NT2/D1 (cell line): ENCODE measurements around the gene SBK3.

Experiments
- DNase-seq: peaks from one replicate; pipeline ENCODE4 v3.0.0-alpha.2; 2011; ENCODE audit warnings: low read depth, low spot score
- H3K27me3 ChIP-seq: 2 replicates; pipeline ENCODE4 v1.6.0; 2011; ENCODE audit warnings: mild to moderate bottlenecking; ENCODE audit not compliant: insufficient read length, insufficient read depth
- H3K36me3 ChIP-seq: 2 replicates; pipeline ENCODE4 v1.6.1; 2011; ENCODE audit warnings: mild to moderate bottlenecking, low read length, mixed read lengths; ENCODE audit not compliant: insufficient read depth, insufficient read length
- H3K4me1 ChIP-seq: 2 replicates; pipeline ENCODE4 v1.5.1; 2011; ENCODE audit not compliant: insufficient read depth, insufficient read length
- H3K4me3 ChIP-seq: 2 replicates; pipeline ENCODE4 v1.5.1; 2011; ENCODE audit warnings: low read depth; ENCODE audit not compliant: insufficient read length
- H3K9ac ChIP-seq: 2 replicates; pipeline ENCODE4 v1.6.0; 2011; ENCODE audit warnings: low read depth; ENCODE audit not compliant: insufficient read length
- H3K9me3 ChIP-seq: 2 replicates; pipeline ENCODE4 v1.5.1; 2011; ENCODE audit warnings: mild to moderate bottlenecking, low read length; ENCODE audit not compliant: insufficient read depth
- SUZ12 ChIP-seq: IDR thresholded peaks from 2 replicates; pipeline ENCODE4 v1.6.1; 2011; ENCODE audit not compliant: insufficient read length, insufficient read depth; ENCODE audit errors: extremely low read depth
- YY1 ChIP-seq: IDR thresholded peaks from 2 replicates; pipeline ENCODE4 v1.6.1; 2011; ENCODE audit not compliant: insufficient read length, insufficient read depth
- ZNF274 ChIP-seq: IDR thresholded peaks from 2 replicates; pipeline ENCODE4 v1.6.1; 2011; ENCODE audit warnings: mild to moderate bottlenecking, low read depth, low read length

The SBK3 gene

DNA sequence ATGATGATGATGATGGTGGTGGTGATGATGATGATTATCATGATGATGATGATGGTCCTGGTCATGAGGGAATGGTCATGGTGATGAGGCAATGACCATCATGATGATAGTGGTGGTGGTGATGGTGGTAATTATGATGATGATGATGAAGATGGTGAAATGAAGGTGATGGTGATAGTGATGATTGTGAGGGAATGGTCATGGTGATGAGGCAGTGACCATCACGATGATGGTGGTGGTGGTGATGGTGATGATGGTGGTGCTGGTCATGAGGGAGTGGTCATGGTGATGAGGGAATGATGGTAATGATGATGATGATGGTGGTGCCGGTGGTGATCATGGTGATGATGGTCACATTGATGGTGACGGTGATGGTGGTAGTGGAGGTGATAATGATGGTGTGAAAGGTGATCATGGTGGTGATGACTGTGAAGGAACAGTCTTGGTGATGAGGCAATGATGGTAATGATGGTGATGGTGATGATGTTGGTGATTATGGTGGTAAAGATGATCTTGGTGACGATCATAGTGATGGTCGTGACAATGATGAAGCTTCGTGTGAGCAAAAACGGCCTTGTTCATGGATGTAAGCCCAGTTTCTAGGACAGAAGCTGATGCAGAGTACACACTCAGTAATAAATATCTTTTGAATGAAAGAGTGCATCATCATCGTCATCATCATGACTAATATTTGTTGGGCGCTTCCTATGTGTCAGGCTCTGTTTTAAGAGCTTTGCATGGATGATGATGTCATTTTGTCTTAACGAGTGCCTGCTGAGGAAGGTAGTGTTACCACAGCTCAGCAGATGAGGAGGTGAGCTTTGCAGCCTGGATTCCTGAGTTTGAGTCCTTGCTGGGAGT lies 25.7 kb downstream of the SBK3 start:
- Histone ChIP-seq H3K36me3 (no peaks in the 10 kb centered on the region), H3K9me3 (no peaks in the 10 kb centered on the region), H3K27me3 (no peaks in the 10 kb centered on the region), H3K4me3 (no peak overlapping the region), H3K9ac (no peak overlapping the region), H3K4me1 (peaks cover 8% of the 10 kb centered on the region)
- no peak for DNase-seq
- TF ChIP-seq ZNF274 (no peak), SUZ12 (no peak), YY1 (no peak)

DNA sequence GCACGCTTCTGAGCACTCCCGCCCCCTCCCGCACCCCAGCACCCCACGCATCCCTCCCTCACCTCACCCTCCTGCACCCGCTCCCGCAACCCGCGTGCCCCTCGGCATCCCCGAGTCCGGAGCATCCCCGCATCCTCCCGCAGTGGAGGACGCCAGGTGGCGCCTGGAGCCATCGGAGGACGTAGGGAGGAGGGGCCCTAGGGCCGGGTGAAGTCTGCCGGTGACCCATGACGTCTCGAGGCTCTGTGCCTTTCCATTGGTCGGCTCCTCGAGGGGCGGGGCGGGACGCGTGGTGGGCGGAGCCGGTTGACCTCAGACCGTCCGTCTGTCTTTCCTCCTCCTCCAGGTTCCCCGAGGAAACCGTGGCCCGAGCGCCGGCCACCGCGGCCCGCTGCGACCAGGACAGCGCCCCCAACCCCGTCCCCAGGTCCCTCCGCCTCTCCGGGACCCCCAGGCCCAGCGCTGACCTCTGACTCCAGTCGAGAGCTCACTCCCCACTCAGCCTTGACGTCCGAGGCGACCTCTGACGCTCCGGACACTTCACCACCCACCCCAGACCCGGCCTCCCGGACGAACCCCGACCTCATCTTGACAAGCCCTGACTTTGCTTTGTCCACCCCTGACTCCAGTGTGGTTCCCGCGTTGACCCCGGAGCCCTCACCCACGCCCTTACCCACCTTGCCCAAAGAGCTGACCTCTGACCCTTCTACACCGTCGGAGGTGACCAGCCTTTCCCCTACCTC lies 28.3 kb downstream of the SBK3 start:
- Histone ChIP-seq H3K4me1 (peaks cover 8% of the 10 kb centered on the region), H3K4me3 (peak overlapping the region; percentile 16), H3K9ac (peak overlapping the region; percentile 47), H3K9me3 (no peaks in the 10 kb centered on the region), H3K36me3 (no peaks in the 10 kb centered on the region), H3K27me3 (no peaks in the 10 kb centered on the region)
- TF ChIP-seq ZNF274: no peak
- no peak for TF ChIP-seq SUZ12
- TF ChIP-seq YY1: no peak
- peak; percentile 81 for DNase-seq

DNA sequence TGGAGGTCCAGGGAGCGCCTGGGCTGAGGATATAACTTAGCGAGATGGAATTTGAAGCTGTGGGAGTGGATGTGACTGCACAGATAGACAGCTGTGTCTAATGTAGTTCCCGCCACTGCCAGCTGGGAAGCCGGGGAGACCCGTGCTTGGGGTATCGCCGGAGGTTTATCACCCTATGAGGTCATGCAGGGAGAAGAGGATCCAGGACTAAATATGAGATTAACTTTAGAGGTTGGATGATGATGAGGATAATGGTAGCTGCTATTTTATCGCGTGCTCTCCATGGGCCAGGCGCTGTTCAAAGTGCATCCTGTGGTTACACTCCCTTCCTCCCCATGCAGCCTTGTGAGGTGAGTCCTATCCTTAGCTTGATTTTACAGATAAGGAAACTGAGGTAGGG lies 37.2 kb downstream of the SBK3 start:
- H3K36me3 ChIP-seq: no peaks in the 10 kb centered on the region
- peaks cover 17% of the 10 kb centered on the region for H3K27me3 ChIP-seq
- TF ChIP-seq YY1 (no peak), ZNF274 (no peak), SUZ12 (no peak)
- DNase-seq: no peak
- H3K4me3 ChIP-seq: no peak overlapping the region
- H3K4me1 ChIP-seq: no peaks in the 10 kb centered on the region
- H3K9ac ChIP-seq: no peak overlapping the region
- H3K9me3 ChIP-seq: peaks cover 12% of the 10 kb centered on the region; the same call in 1 of the 2 replicates

DNA sequence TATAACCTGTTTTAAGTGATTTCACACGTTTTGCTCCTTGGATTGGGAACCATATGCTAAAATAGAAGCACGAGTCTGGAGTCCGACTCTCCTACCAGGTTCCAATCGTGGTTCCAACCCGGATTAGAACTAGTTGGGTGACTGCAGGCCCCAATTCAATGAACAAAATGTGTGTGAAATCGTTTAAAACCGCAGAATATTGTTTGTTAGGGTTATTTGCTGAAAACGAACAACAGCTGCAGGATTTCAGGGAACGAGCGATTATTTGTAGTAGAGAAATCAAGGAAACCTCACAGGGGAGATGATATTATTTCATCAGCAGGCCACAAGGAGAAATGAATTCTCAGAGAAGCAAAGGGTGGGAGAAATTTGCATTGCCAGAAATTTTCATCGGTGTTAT lies 40.4 kb downstream of the SBK3 start:
- H3K4me1 ChIP-seq: no peaks in the 10 kb centered on the region
- TF ChIP-seq SUZ12 (no peak), YY1 (no peak), ZNF274 (no peak)
- H3K36me3 ChIP-seq: peaks cover 8% of the 10 kb centered on the region
- H3K9ac ChIP-seq: no peak overlapping the region
- H3K27me3 ChIP-seq: peaks cover 30% of the 10 kb centered on the region
- no peak overlapping the region for H3K4me3 ChIP-seq
- no peak for DNase-seq
- peaks cover 14% of the 10 kb centered on the region; the same call in 1 of the 2 replicates for H3K9me3 ChIP-seq

DNA sequence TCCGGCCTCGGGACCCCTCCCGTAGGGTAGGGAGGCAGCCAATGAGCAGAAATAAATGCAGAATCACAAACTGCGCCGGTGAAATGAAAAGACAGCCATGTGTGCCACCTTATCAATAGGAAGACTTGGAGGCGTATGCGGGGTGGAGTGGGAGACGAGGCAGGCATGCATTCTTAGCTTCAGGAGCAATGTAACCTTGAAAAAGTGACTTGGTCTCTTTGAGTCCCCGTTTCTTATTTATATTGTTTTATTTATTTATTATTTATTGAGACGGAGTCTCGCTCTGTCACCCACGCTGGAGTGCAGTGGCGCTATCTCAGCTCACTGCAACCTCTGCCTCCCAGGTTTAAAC lies 41.1 kb downstream of the SBK3 start:
- no peaks in the 10 kb centered on the region for H3K4me1 ChIP-seq
- H3K9me3 ChIP-seq: peaks cover 14% of the 10 kb centered on the region; the same call in 1 of the 2 replicates
- TF ChIP-seq YY1 (no peak), ZNF274 (no peak), SUZ12 (no peak)
- H3K9ac ChIP-seq: no peak overlapping the region
- H3K27me3 ChIP-seq: peaks cover 30% of the 10 kb centered on the region
- no peak overlapping the region for H3K4me3 ChIP-seq
- peaks cover 12% of the 10 kb centered on the region for H3K36me3 ChIP-seq
- DNase-seq: no peak

DNA sequence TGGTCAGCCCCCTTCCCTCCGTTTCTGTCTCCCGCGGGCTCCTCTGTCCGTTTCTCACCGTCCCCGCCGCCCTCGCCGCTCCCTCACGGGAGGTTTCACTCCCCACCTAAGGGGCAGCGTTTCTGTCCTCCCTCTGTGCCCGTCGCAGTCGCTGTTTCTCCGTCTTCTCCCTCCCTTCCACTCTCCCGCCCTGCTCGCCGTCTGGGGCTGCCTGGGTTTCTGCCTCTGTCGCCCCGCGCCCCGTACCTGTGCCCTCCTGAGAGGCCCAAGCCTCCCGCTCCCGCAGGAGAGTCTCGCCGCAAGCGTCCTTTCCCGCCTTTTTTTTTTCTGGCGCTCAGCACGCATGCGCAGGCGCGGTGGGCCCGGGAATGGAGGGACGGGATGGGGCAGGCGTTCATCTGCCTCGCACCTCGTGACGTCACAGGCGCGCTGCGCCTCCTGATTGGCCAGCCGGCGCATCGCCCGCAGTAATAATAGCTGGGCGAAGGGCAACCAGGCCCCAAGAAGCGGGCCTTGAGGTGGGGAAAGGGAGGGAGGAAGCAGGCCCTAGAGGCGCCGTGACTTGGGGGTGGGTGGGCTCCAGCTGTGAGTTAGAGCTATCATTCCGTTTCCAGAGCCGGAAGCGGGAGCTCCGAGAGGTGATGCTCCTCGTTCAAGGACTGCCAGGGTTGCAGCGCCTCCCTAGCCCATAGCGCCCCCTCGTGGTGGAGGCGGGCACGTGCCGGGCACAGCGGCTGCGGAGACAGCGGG lies 41.7 kb downstream of the SBK3 start:
- peak; percentile 71 for DNase-seq
- TF ChIP-seq YY1 (no peak), SUZ12 (no peak), ZNF274 (no peak)
- no peak overlapping the region for H3K9ac ChIP-seq
- H3K27me3 ChIP-seq: peaks cover 30% of the 10 kb centered on the region
- no peaks in the 10 kb centered on the region for H3K4me1 ChIP-seq
- H3K4me3 ChIP-seq: no peak overlapping the region
- peaks cover 12% of the 10 kb centered on the region for H3K36me3 ChIP-seq
- H3K9me3 ChIP-seq: peaks cover 14% of the 10 kb centered on the region; the same call in 1 of the 2 replicates

DNA sequence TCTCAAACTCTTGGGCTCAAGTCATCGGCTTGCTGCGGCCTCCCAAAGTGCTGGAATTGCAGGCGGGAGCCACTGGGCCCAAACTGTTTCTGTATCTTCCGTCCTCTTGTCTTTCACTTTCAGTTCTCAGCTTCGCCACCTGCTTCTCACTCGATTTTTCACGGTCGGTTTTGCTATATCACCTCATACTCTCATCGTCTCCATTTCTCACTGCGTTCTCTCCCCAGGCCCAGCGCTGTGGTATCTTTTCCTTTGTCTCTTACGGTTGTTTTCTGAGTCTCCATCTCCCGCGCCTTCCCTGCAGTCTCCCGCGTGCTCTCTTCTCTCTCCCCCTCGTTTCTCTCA lies 42.2 kb downstream of the SBK3 start:
- peaks cover 34% of the 10 kb centered on the region for H3K27me3 ChIP-seq
- peaks cover 14% of the 10 kb centered on the region; the same call in 1 of the 2 replicates for H3K9me3 ChIP-seq
- H3K4me3 ChIP-seq: no peak overlapping the region
- TF ChIP-seq ZNF274: no peak
- no peak for TF ChIP-seq YY1
- TF ChIP-seq SUZ12: no peak
- DNase-seq: no peak
- H3K4me1 ChIP-seq: no peaks in the 10 kb centered on the region
- H3K9ac ChIP-seq: no peak overlapping the region
- H3K36me3 ChIP-seq: peaks cover 12% of the 10 kb centered on the region
